Neuronal stem cell (in vitro differentiated cells): ENCODE data around the gene POLG2. TPM values are rescaled to one million over a fixed set of nuclear protein-coding genes. Genes with fewer than 3 reads are reported as not detected.

Experiments used
- small RNA-seq: library from polyadenylated mRNA; stranded (forward); fragments of <200 nt; extraction: miRNeasy Mini kit (QIAGEN cat#:217004); gene quantifications from one replicate; pipeline ENCODE3, GENCODE V24; 2013; ENCODE audit not compliant: insufficient read depth

POLG2 gene

Small RNA genes lying within 50 kb of the gene (small RNA-seq; reads per million reads assigned to genes)
- gene ATP5MFP4, result not detected
